Activated CD8-positive, alpha-beta memory T cell treated with anti-CD3 and anti-CD28 coated beads, Interleukin-2, amount 50 U/mL, for 24 hours (primary cell): Measurements from ENCODE around the gene RGS11.
"Not testable (repeated sequence)": the region's sequence is repeated elsewhere in the genome, so short reads cannot be mapped to it uniquely, and the experiment has no call there.

ENCODE experiments used
- DNase-seq: peaks from one replicate; pipeline ENCODE4 v3.0.0-alpha.2; 2020; ENCODE audit errors: extremely low read depth

The RGS11 gene

GRCh38 chr16:280552-280951 is 4.8 kb upstream of the RGS11 start, which contains the start of gene ARHGDIG:
Gene ARHGDIG (plus strand): TSS chr16:280591. CDS start chr16:280681, 90 bp downstream.
- no peak for DNase-seq

DNA sequence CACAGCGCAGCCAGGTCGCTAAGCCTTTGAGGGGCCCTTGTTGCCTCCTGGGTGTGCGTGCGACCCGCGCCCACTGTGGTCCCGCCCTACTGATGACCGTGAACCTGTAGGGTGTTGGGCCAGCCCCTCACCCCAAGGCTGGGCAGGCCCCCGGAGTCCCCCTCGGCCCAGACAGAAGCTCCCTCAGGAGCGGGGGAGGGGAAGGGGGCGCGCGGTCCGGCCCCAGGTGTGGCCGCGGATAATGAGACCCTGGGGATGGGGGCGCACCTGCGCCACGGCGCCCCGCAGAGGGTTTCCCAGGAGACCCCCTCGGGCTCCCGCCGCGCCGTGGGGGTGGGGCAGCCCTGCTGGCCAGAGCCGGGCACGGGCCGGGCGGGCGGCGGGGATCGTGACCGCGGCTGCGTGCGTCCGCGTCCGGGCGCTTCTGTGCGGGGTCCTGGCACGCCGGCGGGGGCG is 4.3 kb upstream of the RGS11 start:
- no peak for DNase-seq

GRCh38 chr16:279531-279930 is 3.8 kb upstream of the RGS11 start:
- no peak for DNase-seq

- DNase-seq = no peak
Measured at GRCh38 chr16:278863-279366, 3.2 kb upstream of the RGS11 start.

GRCh38 chr16:276426-277077 is 808 bp upstream of the RGS11 start:
- DNase-seq = no peak

- no peak for DNase-seq
Measured at GRCh38 chr16:275041-275641, 603 bp downstream of the RGS11 start.

GRCh38 chr16:273547-274421 is 2.0 kb downstream of the RGS11 start:
- DNase-seq = no peak

DNA sequence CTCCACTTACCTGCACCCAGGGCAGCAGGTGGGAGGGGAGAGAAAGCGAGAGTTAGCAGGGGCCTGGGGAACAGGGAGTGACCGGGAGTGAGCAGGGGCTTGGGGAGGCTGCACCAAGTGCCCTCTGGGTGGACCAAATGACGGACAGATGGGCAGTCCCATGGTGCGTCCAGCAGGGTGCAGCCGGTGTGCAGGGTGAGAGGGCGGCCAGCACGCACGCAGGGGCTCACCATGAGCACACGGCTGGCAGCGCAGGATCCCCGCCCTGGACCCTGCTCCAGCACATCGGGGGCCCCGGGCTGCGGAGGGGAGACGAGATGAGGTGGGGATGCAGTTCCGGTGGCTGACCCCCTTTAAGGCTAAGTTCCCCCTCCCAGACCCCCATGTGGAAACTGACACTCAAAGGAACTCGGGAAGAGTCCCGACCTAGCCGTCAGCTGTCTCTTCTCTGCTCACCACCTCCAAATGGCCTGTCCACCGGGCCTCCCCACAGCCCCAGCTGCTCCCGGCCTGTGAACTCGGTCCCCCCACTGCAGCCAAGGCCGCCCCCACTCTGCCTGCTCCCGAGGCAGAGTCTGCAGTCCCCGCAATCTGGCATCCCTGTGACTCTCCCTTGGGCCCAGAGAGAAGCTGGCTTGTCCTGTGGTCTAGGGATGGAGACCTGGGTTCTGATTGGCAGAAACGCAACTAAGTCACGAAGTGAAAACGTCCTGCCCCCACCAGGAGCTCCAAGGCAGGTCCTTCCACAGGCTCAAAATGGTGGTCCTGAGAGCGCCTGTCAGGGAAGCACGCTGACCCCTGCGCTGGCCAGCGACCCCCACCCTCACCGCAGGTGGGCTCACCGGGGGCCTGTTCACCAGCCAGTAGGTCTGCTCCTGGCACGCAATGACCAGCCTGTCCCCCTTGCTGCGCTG is 2.9 kb downstream of the RGS11 start:
- DNase-seq = no peak

DNA sequence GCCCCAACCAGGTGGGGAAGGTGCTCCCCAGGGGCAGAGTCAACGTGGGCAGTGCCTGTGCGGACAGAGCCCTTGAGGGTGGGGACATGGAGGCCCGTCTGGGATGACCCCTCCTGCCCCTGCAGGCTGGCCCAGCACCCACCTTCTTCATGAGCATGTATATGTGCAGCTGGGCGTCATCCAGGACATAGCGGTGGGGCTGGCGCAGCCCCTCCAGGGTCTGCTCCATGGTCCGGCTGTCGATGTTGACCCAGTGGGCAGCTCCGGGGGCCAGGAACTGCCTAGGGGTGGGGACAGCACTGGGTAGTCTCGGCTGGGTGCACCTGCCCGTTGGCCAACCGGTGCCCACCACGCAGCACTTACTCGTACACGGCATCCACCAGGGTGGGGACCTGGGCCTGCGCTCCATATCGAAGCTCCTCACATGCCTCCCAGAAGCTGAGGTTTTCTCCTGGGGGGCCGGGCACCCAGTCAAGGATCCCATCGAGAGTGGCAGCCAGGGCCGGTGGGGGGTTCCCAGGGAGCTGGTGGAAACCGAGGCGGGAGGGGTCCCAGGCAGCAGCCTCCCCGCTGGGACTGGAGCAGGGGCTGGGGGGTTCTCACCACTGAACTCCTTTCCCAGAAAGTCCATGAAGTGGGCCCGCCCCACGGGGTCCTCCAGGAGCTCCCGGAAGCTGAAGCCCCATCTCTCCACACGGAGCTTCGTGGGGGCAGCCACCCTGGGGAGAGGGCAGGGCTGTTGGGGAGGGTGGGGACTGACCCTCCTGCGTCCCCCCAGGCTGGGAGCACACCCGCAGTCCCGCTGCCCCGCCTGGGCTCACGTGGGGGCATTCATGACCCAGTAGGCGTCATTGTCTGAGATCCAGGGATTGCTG is 5.1 kb downstream of the RGS11 start:
- no peak for DNase-seq

DNA sequence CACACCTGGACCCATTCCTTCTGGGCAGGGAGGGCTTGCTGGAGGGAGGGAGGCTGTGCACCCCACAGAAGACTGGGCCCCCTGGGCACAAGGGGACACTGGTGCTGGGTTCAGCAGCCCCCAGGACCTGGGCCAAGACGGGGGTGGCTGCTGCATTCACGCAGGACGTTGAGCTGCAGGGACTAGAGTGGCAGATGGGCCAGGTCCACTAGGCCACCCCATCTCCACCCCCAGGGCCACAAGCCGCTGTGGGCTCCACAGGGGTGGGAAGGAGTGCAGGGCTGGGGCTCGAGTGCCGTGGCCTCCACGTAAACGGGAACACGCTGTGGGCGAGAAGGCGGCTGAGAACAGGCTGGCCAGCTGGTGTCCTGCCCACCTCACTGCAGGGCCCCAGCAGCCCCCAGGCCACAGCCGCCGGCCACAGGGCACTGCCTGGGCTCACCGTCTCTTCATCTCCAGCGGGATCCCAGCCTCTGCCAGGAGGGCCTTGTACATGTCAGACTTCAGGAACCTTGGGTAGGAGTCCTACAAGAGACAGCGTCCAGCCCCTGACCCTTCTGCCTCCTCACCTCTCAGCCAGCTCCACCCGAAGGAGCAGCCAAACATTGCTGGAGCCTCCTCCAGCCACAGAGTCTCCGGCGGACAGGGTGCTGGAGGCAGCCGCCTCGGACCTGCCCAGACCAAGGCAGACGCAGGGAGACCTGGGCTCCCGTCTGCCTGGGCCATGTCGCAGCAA is 6.5 kb downstream of the RGS11 start:
- no peak for DNase-seq

DNA sequence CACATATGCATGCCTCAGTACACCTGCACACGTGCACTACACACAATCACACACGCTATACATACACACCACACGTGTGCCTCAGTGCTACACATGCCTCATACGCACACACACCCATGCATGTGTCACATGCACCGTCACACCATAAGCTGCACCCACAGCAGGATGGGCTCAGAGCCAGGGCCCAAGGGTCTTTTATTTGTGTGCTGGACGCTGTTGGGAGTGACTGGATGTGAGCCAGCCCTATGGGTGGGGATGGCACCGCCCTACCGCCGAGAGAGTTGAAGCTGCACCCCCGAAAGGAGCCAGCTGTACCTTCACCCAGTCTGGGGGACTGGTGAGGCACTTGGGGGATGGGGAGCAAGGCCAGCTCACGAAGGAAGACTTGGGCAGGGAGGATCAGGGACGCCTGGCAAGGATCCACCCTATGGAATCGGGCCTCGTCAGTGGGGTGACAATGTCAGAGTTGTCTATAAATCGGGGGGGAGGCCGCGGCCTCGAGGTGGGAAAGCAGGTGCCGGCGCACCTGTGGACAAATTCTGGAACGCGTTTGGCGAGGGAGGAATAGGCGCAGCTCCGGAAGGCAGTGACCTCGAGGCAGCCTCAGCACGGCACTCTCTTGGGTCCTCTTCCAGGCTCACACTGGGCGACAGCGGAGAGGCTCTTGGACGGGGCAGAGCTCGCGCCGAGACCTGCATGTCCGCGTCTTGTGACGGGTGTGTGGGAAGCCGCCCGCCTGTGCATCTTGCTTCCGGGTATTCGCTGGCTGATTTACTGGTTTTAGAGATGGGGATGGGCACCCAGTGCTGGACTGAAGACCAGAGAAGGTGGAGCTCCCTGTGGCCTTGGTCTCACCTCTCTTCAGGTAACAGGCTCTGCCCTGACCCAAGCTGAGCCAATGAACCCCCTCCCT is 7.3 kb downstream of the RGS11 start:
- no peak for DNase-seq

DNA sequence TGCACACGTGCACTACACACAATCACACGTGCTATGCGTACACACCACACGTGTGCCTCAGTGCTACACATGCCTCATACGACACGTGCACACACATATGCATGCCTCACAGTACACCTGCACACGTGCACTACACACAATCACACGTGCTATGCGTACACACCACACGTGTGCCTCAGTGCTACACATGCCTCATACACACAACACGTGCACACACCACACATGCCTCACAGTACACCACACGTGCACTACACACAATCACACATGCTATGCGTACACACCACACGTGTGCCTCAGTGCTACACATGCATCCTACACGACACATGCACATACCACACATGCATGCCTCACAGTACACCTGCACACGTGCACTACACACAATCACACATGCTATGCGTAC is 8.2 kb downstream of the RGS11 start:
- DNase-seq = not testable (repeated sequence)

DNA sequence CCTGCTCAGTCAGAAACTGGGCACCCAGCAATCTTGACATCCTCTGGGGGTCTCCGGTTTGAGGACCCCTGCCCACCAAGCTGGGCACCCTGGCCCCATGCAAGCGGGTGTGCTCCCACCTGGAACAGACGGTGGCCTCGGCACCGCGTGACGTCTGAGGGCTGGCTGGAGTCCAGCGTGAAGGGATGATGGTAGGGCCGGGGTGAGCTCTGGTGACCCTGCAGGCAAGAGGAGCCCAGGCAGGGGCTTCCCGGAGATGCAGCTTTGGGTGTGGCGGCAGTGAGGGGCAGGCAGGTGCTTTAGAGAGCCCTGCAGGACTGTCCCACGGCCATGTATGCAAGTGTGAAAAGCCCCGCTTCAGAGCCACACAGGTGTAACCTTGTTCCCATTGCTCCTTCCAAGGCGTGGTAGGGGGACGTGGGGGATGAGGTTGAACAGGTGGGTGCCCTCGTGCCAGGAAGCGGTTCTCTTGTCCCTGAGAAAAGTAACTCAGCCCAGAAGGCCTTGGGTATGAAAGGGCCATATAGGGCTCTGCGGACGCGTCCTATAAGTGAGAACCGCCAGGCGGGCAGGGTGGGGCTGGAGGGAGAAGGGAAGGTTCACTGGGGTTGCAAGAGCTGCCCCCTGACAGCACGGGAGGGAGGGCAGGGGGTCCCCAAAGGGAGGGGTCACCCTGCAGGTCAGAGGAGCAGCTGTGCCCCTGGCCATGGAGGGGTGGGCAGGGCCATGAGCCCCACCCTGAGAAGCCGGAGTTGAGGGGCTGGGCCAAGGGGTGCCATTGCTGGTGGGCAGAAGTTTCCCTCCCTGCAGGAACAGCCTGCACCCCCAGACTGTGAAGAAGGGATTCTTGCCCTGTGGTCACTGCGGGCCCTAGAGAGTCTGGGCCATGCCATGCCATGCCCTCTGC is 9.2 kb downstream of the RGS11 start:
- DNase-seq = no peak

DNA sequence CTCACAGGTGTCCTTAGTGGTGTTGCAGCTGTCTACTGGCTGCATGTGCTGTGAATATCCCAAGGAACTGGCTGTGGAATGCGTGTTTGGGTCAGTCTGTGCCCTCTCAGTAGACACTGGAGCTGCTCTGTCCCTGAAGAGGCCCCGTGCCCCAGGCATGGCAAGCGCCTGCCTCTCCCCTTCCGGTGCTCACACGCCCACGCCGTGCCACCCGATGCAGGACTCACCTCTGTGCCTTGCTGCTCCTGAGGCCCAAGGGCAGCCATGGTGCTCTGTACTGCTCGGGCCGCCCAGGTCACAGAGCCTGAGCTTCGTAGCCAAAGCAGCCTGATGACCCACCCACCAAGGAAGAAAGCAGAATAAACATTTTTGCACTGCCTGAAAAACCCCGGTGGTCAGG is 10.0 kb downstream of the RGS11 start:
- no peak for DNase-seq

GRCh38 chr16:265002-265529 is 10.7 kb downstream of the RGS11 start:
- no peak for DNase-seq

GRCh38 chr16:264440-264951 is 11.2 kb downstream of the RGS11 start:
- DNase-seq = no peak

- no peak for DNase-seq
Measured at GRCh38 chr16:263944-264343, 11.8 kb downstream of the RGS11 start.
